ENCODE data around the gene ACAA1. TPM values are rescaled to one million over a fixed set of nuclear protein-coding genes. Genes with fewer than 3 reads are reported as not detected.
A peak's percentile ranks its signal among the peaks of the same experiment; 100 is the strongest.
"Not testable (repeated sequence)": the region's sequence is repeated elsewhere in the genome, so short reads cannot be mapped to it uniquely, and the experiment has no call there.

ACAA1 gene
- total RNA-seq, 1 donor from 2014 or later: 72.7 TPM

DNA sequence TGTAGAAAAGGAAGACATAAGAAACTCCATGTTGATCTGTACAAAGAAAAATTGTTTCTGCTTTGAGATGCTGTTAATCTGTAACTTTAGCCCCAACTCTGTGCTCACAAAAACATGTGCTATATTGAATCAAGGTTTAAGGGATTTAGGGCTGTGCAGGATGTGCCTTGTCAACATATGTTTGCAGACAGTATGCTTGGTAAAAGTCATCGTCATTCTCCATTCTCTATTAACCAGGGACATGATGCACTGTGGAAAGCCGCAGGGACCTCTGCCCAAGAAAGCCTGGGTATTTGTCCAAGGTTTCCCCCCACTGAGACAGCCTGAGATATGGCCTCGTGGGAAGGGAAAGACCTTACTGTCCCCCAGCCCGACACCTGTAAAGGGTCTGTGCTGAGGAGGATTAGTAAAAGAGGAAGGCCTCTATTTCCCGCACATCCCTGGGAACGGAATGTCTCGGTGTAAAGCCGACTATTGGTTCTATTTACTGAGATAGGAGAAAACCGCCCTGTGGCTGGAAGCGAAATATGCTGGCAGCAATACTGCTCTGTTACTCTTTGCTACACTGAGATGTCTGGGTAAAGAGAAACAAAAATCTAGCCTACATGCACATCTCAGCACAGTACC, 2.3 kb downstream of the ACAA1 start:
- not testable (repeated sequence) for ATAC-seq

GRCh38 chr3:38133557-38134405, 3.1 kb downstream of the ACAA1 start:
- no peak for ATAC-seq

DNA sequence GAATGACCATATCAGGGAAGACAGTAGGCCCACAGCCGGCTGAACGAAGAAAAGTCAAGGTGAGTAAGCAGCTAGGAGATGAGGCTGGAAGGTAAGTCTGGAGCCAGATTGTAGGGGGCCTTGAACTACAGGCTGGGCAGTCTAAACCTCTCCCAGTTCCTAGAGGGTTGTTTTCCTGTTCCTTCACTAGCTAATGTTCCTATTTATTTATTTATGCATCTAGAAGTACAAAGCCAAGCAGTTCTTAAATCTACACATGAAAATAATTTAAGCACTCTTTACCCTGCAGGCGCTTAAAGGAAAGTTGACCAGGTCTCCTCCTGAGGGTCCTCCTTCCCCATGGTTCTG, 3.7 kb downstream of the ACAA1 start:
- no peak for ATAC-seq

GRCh38 chr3:38131621-38132369, 5.1 kb downstream of the ACAA1 start:
- ATAC-seq: no peak

GRCh38 chr3:38130631-38131065, 6.3 kb downstream of the ACAA1 start:
- ATAC-seq: no peak

DNA sequence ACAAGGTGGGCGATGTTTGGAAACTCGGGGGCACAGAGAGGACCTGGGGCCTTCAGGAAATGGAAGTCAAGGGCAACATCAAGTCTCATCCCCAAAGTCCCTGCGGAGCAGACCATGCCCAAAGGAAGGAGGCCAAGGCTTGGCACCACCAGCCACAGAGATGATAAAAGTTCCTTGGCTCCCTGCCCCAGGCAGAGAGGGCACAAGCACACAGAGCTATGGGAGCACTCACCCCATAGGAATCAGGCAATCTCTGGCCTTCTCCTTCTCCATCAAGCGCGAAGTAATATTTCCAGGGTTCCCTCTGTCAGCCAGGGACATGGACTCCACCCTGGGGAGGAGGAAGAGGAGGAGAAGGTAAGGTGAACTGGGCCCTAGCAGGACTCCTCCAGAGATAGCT, 7.9 kb downstream of the ACAA1 start:
- ATAC-seq: no peak

DNA sequence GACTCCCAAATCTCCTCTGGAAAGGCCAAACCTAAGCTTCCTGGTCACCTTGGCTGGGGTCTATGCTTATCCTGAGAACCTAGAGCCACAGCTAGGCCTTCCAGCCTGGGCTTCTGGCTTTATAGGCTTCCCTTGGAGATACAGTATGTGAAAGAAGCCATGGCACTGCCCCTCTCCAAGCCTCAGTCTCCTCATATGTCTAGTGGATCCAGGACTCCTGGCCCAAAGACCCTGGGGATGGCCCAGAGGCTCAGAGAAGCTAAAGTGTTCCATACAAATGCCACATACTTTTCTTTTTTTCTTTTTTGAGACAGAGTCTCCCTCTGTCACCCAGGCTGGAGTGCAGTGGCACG, 8.6 kb downstream of the ACAA1 start:
- ATAC-seq: no peak

DNA sequence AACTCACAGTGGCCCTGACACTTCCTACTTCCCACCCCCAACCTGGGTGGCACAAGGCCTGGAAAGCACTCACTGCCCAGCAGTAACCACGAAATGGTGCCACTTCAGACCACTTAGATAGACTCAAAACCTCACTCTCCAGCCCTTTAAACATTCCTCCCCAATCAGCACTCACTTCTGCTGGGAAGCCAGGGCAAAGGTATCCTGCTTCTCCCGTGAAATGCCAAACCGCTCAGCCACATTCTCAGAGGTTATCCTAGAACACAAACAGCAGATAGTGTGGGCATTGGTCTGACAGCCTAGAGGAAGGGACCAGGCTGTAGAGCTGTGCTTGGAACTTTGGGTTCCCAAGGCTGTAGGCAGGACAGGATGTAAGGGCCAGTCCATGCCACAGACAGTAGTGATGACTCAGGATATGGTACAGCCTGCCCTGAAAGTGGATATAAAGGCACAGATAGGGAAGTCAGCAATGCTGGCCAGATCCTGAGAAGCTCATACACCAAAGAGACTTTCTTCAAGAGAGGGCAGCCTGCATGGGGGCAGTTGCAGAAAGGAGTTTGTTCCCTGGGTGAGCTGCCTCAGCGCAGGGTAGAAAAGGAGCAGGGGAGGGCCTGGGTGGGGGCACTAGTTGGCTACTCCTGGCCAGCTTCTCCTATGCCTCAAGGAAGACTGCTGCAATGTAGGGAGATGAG, 9.2 kb downstream of the ACAA1 start:
- ATAC-seq: no peak

DNA sequence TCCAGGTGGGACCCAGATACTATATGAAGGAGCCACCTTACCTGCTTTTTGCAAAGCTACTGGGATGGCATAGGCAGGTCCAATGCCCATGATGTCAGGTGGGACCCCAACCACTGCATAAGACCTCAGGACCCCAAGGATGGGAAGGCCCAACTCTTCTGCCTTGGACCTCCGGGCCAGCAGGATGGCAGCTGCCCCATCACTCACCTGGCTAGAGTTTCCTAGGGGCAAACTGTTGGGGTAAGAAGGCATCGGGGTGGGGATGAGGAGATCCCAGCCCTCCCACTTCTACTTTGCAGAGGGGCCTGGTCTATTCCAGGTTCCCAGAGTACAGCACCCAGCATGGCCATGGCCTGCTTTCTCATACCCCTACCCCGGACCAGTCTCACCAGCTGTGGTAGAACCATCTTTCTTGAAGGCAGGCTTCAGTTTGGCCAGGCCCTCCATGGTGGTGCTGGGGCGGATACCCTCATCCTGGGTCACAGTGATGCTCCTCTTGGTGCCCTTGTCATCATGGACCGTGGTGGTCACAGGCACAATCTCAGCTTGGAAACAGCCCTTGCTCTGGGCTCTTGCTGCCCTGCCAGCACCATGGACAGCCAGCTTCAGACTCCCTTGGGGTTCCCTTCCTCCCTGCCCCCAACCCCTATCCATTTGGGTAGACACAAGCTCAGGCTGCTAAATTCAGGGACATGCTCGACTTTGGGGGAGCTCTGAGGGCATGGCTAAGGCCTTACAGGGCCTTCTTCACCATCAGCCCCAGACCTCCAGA, 10.6 kb downstream of the ACAA1 start:
- no peak for ATAC-seq

- peak; percentile 18 for ATAC-seq
Observed at GRCh38 chr3:38125305-38126120, 11.4 kb downstream of the ACAA1 start.

- ATAC-seq: peak; percentile 63
Observed at GRCh38 chr3:38124324-38125122, 12.4 kb downstream of the ACAA1 start.

- ATAC-seq: no peak
Observed at GRCh38 chr3:38122712-38123290, 14.1 kb downstream of the ACAA1 start.

DNA sequence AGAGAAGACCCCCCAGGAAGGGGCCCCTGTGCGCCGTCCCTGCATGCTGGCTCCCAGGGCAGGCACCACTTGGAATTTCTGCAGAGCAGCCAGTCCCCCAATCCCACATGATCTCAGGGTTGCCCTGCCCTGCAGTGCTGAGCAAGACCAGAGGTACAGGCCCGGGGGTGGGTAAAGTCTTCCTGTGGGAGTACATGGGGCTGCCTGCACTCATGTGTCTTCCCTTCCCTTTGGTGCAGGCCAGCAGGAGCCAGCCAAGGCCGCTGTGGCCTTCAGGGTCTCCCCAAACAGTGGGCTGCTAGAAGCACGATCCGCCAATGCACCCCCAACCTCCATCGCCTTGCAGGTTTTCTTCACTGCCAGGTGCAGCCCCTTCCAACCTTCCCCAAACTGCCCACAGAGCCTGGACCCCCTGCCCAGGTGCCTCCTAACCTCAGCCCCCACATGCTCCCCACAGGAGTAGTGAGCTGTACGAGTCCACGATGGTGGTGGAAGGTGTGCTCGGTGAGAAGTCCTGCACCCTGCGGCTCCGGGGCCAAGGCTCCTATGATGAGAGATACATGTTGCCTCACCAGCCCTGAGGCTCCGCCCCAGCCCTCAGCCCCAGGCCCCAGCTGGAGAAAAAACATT, 15.0 kb downstream of the ACAA1 start:
- no peak for ATAC-seq

- no peak for ATAC-seq
Observed at GRCh38 chr3:38121451-38121831, 15.5 kb downstream of the ACAA1 start.

DNA sequence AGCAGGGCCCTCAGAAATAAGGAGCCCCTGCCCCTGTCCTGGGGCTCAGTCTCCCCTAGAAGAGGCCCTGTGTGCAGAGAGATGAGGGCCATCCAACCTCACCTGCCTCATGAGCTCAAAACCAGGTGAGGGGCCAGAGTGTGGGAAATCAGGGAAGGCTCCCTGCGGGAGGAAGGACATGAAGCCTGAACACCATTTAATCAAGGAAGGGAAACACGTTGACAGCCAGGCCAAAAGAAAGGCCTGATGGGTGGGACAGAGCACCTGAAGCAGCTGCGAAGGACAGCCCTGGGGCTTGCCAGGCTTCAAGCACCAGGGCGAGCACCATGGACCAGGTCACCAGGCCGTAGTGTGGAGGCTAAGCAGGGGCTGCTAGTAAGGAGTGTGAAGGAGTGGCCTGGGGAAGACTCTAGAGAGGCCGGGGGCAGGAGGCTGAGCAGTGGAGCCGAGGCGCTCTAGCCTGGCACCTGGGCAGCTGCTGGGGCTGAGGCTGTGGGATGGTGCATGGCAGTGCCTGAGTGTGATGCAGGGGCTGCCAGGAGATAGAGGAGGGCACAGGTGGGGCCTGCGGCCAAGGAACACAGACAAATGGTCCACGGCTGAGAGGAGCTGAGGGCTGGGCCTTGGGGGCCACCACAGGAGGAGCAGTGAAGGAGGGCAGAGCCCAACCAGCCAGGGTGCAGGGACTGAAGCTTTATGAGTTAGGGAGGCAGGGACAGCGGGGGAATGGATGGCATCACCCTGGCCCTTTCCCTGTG, 16.1 kb downstream of the ACAA1 start:
- ATAC-seq: no peak

- ATAC-seq: no peak
Observed at GRCh38 chr3:38119821-38120692, 16.9 kb downstream of the ACAA1 start.

- no peak for ATAC-seq
Observed at GRCh38 chr3:38119248-38119544, 17.7 kb downstream of the ACAA1 start.
